Stimulated activated memory B cell treated with anti-CD40 and anti-IgM and Interleukin-4, amounts not matched to agents 10 μg/mL and 1 μg/mL and 100 μg/mL, for 72 hours (primary cell): ENCODE results near the gene CTRL.
"Not testable (repeated sequence)": the region's sequence is repeated elsewhere in the genome, so short reads cannot be mapped to it uniquely, and the experiment has no call there.

ENCODE experiments used
- ATAC-seq: fragments of 150-1000 bp; cut with Tn5 transposase; 2 replicates; pipeline ENCODE4 v1.10.0; 2021
- H3K27ac Mint-ChIP-seq: one replicate; pipeline ENCODE4 v1.8.0; 2022; ENCODE audit warnings: mild to moderate bottlenecking, mixed read lengths
- H3K27me3 Mint-ChIP-seq: one replicate; pipeline ENCODE4 v1.8.0; 2022; ENCODE audit warnings: mixed read lengths
- H3K36me3 Mint-ChIP-seq: one replicate; pipeline ENCODE4 v1.8.0; 2022; ENCODE audit warnings: mixed read lengths
- H3K4me1 Mint-ChIP-seq: one replicate; pipeline ENCODE4 v1.8.0; 2022; ENCODE audit warnings: mixed read lengths
- H3K4me3 Mint-ChIP-seq: one replicate; pipeline ENCODE4 v1.8.0; 2022; ENCODE audit warnings: mild to moderate bottlenecking, moderate library complexity, mixed read lengths
- H3K9me3 Mint-ChIP-seq: one replicate; pipeline ENCODE4 v1.8.0; 2022; ENCODE audit warnings: mixed read lengths

CTRL gene

GRCh38 chr16:67926181-67926750 is 5.4 kb downstream of the CTRL start:
- H3K27ac Mint-ChIP-seq: peak overlapping the region; percentile 74
- H3K36me3 Mint-ChIP-seq: peaks cover 13% of the 10 kb centered on the region
- no peak overlapping the region for H3K4me3 Mint-ChIP-seq
- peaks cover 44% of the 10 kb centered on the region for H3K4me1 Mint-ChIP-seq
- H3K27me3 Mint-ChIP-seq: no peaks in the 10 kb centered on the region
- no peaks in the 10 kb centered on the region for H3K9me3 Mint-ChIP-seq
- ATAC-seq: peak; percentile 5

DNA sequence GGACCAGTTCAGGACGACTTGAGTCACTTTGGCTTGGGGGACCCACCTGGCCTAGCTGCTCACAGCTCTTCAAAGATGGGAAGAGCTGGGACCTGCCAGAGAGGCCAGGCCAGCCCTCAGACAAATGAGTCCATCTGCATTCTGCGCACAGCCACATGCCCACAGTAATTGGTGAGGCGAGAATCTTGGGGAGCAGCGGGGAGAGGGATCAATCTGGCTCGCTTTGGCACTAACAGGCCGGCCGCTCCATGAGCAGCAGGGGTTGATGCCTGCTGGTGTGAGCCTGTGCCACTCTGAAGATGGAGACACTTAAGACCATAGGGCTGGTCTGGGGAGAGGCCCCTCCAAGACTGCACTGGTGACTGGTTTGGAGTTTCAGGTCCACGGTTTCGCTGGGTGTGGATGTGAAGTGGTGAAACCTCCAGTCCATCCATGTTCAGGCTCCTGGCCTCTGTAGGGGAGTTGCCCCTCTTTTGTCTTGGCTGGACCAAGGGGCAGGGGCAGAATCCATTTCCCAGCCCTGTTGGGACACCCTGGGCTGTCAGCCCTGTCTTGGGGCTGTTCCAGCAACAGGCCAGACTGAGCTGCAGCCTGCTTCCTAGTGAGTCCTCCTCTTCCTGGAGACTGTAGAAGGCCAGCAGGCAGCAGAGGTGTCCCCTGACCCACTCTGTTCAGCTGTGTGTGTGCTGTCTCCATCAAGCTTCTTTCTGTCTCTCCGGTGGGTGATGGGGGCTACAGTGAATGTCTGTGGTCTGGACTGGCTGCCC is 7.3 kb downstream of the CTRL start:
- peaks cover 10% of the 10 kb centered on the region for H3K36me3 Mint-ChIP-seq
- H3K4me1 Mint-ChIP-seq: peaks cover 49% of the 10 kb centered on the region
- no peak overlapping the region for H3K4me3 Mint-ChIP-seq
- no peak overlapping the region for H3K27ac Mint-ChIP-seq
- no peak for ATAC-seq
- no peaks in the 10 kb centered on the region for H3K27me3 Mint-ChIP-seq
- no peaks in the 10 kb centered on the region for H3K9me3 Mint-ChIP-seq

DNA sequence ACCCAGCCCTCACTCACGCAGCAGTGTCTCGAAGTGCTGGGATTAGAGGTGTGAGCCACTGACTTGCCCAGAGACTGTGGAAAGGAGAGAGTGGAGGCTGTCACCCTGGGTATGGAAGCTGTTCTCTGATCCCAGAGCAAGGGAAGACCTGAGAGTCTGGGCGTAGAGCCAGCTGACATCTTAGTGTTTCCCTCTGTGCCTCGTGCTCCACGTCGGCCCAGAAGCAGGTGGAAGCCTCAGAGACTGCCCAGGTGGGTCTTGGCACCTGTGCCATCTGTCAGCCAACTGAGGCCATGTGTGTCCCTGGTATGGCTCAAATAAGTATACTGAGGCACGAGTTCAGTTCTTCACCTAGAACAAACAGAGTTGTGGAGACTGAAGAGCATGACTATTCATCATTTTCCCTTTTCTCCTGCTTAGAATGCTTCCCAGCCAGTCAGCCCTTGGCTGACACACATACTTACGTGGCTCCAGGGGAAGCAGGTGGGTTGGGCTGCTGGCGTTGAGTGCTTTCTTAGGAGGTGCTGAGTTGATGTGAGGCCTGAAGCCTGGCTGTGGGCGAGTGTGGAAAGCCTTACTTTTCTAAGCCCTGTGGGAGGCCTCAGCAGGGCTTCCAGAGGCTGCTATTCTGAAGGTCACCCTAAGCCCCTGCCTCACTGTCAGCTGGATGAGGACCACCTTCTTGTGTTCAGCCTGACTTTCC is 8.1 kb downstream of the CTRL start:
- Mint-ChIP-seq H3K36me3 (peaks cover 9% of the 10 kb centered on the region), H3K4me1 (peaks cover 47% of the 10 kb centered on the region), H3K27ac (no peak overlapping the region), H3K4me3 (no peak overlapping the region), H3K9me3 (no peaks in the 10 kb centered on the region), H3K27me3 (no peaks in the 10 kb centered on the region)
- no peak for ATAC-seq

GRCh38 chr16:67922740-67923139 is 8.9 kb downstream of the CTRL start:
- Mint-ChIP-seq H3K36me3 (peaks cover 5% of the 10 kb centered on the region), H3K4me1 (peaks cover 44% of the 10 kb centered on the region), H3K9me3 (no peaks in the 10 kb centered on the region), H3K27me3 (no peaks in the 10 kb centered on the region), H3K4me3 (no peak overlapping the region), H3K27ac (no peak overlapping the region)
- ATAC-seq: no peak

- Mint-ChIP-seq H3K27me3 (no peaks in the 10 kb centered on the region), H3K4me1 (peaks cover 49% of the 10 kb centered on the region), H3K9me3 (no peaks in the 10 kb centered on the region), H3K4me3 (no peak overlapping the region), H3K27ac (no peak overlapping the region), H3K36me3 (peaks cover 9% of the 10 kb centered on the region)
- ATAC-seq: no peak
These were observed 9.4 kb downstream of the CTRL start for GRCh38 chr16:67922221-67922620.

DNA sequence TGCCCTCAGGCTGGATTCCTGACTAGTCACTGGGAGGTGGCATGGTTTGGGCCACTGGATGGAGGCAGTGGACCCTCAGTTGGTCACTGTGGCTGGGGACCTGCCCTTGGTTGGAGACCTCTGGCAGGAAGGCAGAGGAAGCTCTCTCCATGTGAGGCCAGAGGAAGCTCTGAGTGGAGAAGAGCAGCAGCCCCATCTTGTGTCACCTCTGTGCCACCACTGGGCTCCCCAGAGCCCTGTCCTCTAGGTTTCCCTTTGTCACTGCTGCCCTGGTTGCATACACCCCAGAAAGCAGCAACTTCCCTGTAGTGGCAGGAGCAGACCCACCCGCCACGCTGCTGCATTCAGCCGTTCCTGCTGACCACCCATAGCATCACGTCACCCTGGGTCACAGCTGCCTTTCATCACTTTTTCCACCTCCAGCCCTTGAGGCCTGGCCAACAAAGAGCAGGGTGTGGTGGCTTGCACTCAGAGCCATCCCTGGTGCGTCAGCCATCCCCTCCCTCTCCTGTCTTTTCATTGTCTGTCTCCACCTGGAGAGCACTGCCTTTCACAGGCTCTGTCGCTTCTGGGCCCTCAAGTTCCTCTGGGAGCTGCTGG is 11.9 kb downstream of the CTRL start:
- no peak overlapping the region for H3K27ac Mint-ChIP-seq
- H3K27me3 Mint-ChIP-seq: no peaks in the 10 kb centered on the region
- no peak for ATAC-seq
- no peaks in the 10 kb centered on the region for H3K9me3 Mint-ChIP-seq
- peaks cover 24% of the 10 kb centered on the region for H3K36me3 Mint-ChIP-seq
- H3K4me3 Mint-ChIP-seq: no peak overlapping the region
- H3K4me1 Mint-ChIP-seq: peaks cover 47% of the 10 kb centered on the region

DNA sequence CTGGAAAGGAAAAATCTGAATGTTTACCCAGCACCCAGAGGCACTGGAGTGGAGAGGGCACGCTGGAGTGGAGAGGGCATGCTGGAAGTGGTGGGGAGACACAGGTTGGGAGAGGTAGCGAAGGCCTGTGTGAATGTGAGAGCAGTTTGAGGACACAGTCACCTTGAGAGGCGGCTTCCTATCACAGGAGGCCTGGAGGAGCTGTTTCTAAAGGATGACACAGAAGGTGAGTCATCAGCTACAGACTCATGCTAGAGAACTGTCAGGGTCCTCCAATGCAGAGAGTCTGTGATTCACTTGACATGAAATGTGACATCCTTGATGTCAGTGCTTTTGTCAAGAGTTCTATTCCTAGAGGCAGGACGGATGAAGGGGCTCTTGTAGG is 13.8 kb downstream of the CTRL start:
- ATAC-seq: no peak
- Mint-ChIP-seq H3K27ac (peak overlapping the region; percentile 15), H3K4me3 (no peak overlapping the region), H3K9me3 (no peaks in the 10 kb centered on the region), H3K36me3 (peaks cover 26% of the 10 kb centered on the region), H3K4me1 (peaks cover 37% of the 10 kb centered on the region), H3K27me3 (no peaks in the 10 kb centered on the region)

- Mint-ChIP-seq H3K9me3 (no peaks in the 10 kb centered on the region), H3K36me3 (peaks cover 27% of the 10 kb centered on the region), H3K27me3 (no peaks in the 10 kb centered on the region), H3K27ac (peak overlapping the region; percentile 15), H3K4me3 (no peak overlapping the region), H3K4me1 (peaks cover 36% of the 10 kb centered on the region)
- no peak for ATAC-seq
These were observed 14.4 kb downstream of the CTRL start for GRCh38 chr16:67917140-67917851.

- Mint-ChIP-seq H3K4me3 (no peak overlapping the region), H3K9me3 (no peaks in the 10 kb centered on the region), H3K27ac (peak overlapping the region; percentile 16), H3K27me3 (no peaks in the 10 kb centered on the region), H3K36me3 (peaks cover 35% of the 10 kb centered on the region), H3K4me1 (peaks cover 29% of the 10 kb centered on the region)
- ATAC-seq: no peak
These were observed 15.6 kb downstream of the CTRL start for GRCh38 chr16:67915831-67916723.

DNA sequence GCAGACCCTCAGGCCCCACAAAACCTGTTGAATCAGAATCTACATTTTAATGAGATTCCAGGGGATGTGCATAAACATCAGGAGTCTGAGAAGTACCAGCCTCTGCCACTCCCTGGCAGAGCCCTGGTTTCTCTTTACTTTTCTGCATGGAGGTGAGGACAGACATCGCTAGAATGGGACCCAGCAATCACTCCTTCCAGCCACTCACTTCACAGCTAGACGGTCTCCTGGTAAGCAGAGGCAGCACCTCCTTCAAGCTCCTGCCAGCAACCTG is 16.2 kb downstream of the CTRL start:
- H3K27ac Mint-ChIP-seq, H3K9me3 Mint-ChIP-seq, H3K27me3 Mint-ChIP-seq, H3K4me3 Mint-ChIP-seq, ATAC-seq: not testable (repeated sequence)
- Mint-ChIP-seq H3K36me3 (peaks cover 35% of the 10 kb centered on the region), H3K4me1 (peaks cover 26% of the 10 kb centered on the region)

DNA sequence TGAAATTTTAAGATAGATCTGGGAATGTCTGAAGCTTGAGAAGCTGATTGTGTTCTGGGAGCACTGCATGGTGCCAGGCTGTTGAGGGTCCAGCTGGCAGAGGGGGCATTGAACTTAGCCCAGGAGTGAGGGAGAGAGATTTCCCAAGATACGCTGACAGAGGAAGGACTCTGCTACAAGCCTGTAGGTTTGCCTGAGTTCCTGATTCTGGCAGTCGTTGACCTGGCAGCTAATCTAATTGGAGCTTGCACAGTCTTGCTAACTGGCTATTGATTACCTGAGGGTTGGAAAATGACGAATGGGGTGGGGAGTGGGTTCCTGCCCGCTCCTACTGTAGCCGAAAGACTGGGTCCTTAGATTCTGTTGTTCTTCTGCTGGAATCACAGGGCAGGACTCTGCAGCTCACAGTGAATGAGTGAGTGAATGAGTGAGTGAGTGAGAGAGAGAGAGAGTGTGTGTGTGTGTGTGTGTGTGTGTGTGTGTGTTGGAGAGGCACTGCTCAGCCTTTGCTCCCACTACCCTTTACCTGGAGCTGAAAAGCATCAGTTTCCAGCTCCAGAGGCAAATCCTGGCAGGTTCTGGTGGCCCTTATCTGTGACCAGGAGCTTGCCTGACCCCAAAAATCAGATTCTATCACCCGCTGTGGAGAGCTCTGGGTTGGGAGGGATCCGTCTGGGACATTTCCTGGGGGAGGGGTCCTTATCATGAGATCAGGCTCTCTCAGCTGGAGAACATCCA is 16.7 kb downstream of the CTRL start:
- H3K27ac Mint-ChIP-seq: no peak overlapping the region
- peaks cover 37% of the 10 kb centered on the region for H3K36me3 Mint-ChIP-seq
- ATAC-seq: no peak
- no peaks in the 10 kb centered on the region for H3K27me3 Mint-ChIP-seq
- H3K4me3 Mint-ChIP-seq: no peak overlapping the region
- no peaks in the 10 kb centered on the region for H3K9me3 Mint-ChIP-seq
- H3K4me1 Mint-ChIP-seq: peaks cover 27% of the 10 kb centered on the region

GRCh38 chr16:67910158-67910557 is 21.5 kb downstream of the CTRL start:
- H3K27me3 Mint-ChIP-seq: no peaks in the 10 kb centered on the region
- H3K9me3 Mint-ChIP-seq: no peaks in the 10 kb centered on the region
- H3K4me3 Mint-ChIP-seq: no peak overlapping the region
- H3K4me1 Mint-ChIP-seq: peaks cover 8% of the 10 kb centered on the region
- no peak for ATAC-seq
- H3K27ac Mint-ChIP-seq: peak overlapping the region; percentile 33
- peaks cover 32% of the 10 kb centered on the region for H3K36me3 Mint-ChIP-seq

DNA sequence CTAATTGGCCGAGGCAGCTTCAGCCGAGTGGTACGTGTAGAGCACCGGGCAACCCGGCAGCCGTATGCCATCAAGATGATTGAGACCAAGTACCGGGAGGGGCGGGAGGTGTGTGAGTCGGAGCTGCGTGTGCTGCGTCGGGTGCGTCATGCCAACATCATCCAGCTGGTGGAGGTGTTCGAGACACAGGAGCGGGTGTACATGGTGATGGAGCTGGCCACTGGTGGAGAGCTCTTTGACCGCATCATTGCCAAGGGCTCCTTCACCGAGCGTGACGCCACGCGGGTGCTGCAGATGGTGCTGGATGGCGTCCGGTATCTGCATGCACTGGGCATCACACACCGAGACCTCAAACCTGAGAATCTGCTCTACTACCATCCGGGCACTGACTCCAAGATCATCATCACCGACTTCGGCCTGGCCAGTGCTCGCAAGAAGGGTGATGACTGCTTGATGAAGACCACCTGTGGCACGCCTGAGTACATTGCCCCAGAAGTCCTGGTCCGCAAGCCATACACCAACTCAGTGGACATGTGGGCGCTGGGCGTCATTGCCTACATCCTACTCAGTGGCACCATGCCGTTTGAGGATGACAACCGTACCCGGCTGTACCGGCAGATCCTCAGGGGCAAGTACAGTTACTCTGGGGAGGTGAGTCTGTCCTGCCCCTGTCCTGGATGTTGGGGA is 22.5 kb downstream of the CTRL start:
- Mint-ChIP-seq H3K4me1 (peaks cover 8% of the 10 kb centered on the region), H3K4me3 (no peak overlapping the region), H3K27me3 (no peaks in the 10 kb centered on the region), H3K9me3 (no peaks in the 10 kb centered on the region), H3K36me3 (peaks cover 30% of the 10 kb centered on the region), H3K27ac (peak overlapping the region; percentile 33)
- ATAC-seq: no peak
